Fibroblast of pulmonary artery (primary cell): ENCODE data around the gene TRAPPC2.

Experiments
- DNase-seq: peaks from one replicate; pipeline ENCODE4 v3.0.0-alpha.2; 2010; ENCODE audit warnings: low read depth
- H3K4me3 ChIP-seq: replicated peaks from 2 replicates; pipeline ENCODE4 v1.5.1; 2011; ENCODE audit warnings: low read depth, mild to moderate bottlenecking, control low read depth, low read length, moderate library complexity
- CTCF ChIP-seq: IDR thresholded peaks from 2 replicates; pipeline ENCODE4 v1.5.1; 2011; ENCODE audit warnings: mild to moderate bottlenecking, control low read depth, low read length, inconsistent platforms; ENCODE audit errors: missing control alignments

Gene TRAPPC2

DNA sequence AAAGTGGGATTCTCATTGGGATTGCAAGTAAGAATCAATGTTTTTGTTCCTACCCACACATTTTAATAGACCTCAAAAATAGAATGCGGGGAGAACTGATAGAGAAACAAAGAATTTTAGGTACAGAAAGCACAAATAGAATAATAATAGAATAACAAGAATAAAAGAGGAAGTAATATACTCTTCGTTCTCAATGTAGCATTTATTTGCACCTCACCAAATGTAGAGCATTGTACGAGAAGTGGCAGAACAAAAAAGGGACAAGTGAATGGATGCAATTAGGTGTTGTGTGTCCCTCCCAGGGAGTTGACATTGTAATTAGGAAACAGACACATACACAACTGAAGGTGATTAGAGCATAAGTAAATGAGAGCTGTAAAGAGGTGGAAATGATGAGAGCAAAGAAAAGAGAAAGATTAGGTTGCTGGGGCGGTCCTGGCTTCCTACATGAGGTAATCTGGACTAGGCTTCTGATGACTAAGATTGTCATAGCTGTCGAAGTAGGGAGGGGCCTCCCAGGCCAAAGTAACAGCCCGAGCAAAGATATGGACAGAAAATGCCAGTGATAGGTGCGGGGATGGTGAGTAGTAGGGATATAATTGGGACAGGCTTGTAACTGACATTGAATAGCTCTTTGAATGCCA lies 35.1 kb downstream of the TRAPPC2 start:
- DNase-seq: no peak

DNA sequence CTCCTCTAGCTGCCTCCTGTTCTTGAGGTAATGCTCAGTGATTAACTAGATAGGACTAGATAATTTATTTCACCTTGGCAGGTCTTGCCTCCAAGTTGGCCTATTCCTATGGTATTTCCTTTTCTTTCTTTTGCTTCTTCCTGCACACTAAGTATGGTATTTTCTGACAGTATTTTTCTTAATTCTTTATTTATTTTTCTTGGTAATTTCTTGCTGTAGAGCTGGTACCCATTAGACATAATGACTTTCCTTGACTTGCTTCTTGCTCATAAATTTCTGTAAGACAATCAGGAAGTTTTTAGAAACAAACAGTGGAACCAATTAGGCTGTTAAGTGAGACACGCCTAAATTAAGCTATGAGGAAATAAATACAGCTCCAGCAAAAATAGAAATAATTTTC lies 36.0 kb downstream of the TRAPPC2 start:
- no peak for DNase-seq
- no peak for TF ChIP-seq CTCF
- H3K4me3 ChIP-seq: no peak overlapping the region

More for the DNA sequence above, 35.1 kb downstream of the TRAPPC2 start:
- no peak for TF ChIP-seq CTCF
- no peak overlapping the region for H3K4me3 ChIP-seq

DNA sequence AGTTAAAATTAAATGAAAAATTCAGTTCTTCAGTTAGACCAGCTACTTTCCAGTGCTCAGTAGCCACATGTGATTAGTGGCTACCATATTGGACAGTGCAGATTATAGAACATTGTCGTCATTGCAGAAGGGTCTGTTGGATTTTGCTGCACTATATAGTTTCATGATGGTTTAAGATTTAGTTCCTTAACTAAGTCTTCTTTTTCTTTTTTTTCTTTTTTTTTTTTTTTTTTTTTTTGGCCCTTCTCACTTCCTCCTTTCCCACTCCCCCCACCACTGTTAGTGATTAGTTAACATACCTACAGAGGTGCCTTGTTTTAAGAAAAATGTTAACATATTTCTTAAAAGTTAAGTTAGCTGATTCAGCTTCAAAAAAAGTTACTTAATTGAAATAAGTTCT lies 36.4 kb downstream of the TRAPPC2 start:
- no peak overlapping the region for H3K4me3 ChIP-seq
- no peak for TF ChIP-seq CTCF
- no peak for DNase-seq

DNA sequence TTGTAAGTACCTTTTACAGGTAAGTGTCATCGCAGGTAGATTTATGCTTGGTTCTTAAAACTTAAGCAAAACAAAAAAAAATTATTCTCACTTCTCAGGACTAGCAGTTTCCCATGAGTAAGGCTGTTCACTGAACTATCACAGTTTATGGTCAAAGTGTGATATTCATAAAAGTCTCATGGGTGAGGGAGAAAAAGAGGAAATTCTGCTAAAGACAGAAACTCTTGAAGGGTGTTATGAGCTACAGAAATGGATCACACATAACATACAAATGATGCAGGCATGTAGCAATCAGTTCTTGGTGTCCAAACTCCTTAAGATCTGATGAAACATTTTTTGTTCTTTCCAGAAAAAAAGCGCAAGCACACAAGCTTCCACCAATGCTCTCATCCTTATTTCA lies 37.0 kb downstream of the TRAPPC2 start:
- no peak for TF ChIP-seq CTCF
- no peak overlapping the region for H3K4me3 ChIP-seq
- no peak for DNase-seq

DNA sequence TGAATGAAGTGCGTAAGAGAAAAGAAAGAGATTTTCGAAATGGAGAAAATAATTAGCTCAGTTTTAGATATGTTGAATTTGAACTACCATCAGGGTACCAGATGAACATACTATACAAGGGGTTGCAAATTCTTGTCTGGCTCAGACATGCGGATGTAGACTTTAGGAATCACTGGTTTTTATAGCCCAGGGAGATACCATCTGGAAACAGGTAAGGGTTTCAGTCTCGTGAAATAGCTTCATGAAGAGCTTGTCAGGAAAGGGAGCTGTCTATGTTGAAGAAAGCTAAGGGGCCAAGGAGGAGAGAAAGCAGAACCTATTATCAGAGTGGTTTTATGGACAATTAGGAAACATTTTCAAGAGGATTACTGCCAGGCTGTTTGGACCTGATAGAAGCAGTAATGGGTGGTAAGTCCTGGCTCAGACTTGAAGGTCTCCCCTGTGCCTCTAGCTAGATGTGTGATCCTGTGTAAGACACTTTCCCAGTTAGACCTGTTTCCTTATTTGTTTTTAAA lies 38.8 kb downstream of the TRAPPC2 start:
- no peak overlapping the region for H3K4me3 ChIP-seq
- DNase-seq: no peak
- TF ChIP-seq CTCF: no peak

DNA sequence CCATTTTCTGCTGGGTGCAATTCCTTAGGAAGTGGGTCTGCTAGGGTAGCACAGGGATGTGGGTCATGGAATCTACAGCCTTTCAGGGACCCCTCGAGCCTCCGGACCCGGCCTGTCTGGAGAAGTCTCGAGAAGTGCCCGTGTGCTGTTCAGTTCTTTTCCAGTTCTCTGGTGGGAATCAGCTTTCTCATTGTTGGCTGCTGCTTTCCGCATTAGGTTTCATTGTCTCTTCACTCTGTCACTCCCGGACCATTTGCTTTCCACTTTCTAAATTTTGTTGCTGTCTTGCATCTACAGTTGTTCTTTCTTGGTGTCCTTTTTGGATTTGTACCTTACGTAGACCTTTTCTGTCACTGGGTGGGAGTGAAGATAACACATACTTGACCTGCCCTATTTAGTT lies 39.4 kb downstream of the TRAPPC2 start:
- DNase-seq: no peak
- no peak for TF ChIP-seq CTCF

GRCh38 chrX:13694359-13694758 lies 40.1 kb downstream of the TRAPPC2 start:
- TF ChIP-seq CTCF: no peak
- DNase-seq: no peak
- H3K4me3 ChIP-seq: no peak overlapping the region

More for the DNA sequence above, 39.4 kb downstream of the TRAPPC2 start:
- H3K4me3 ChIP-seq: no peak overlapping the region
